Activated B cell treated with CpG ODN at 0.5 μM for 24 hours (primary cell): ENCODE data around the gene THSD4. TPM values are rescaled to one million over a fixed set of nuclear protein-coding genes. Genes with fewer than 3 reads are reported as not detected.

Experiments
- ATAC-seq: fragments of 200-7000 bp; cut with Tn5 transposase; one replicate; pipeline ENCODE4 v1.10.0; 2021; ENCODE audit warnings: low read depth, mild to moderate bottlenecking, moderate library complexity
- CTCF ChIA-PET: fragments of 350-600 bp; sonication (Branson Sonifier 250); formaldehyde crosslinking; loops from one replicate; lab custom pipeline; 2021; ENCODE audit warnings: antibody characterized with exemption; lab: Charles Lee
- POLR2A ChIA-PET: fragments of 350-600 bp; sonication (Branson Sonifier 250); formaldehyde crosslinking; loops from one replicate; lab custom pipeline; 2021; ENCODE audit warnings: antibody characterized with exemption; lab: Charles Lee
- DNase-seq: peaks from one replicate; pipeline ENCODE4 v3.0.0; 2022
- H3K27ac Mint-ChIP-seq: one replicate; pipeline ENCODE4 v1.8.0; 2020; ENCODE audit warnings: mixed read lengths
- H3K27me3 Mint-ChIP-seq: one replicate; pipeline ENCODE4 v1.8.0; 2021; ENCODE audit warnings: mixed read lengths
- H3K36me3 Mint-ChIP-seq: one replicate; pipeline ENCODE4 v1.8.0; 2021; ENCODE audit warnings: low read depth, mixed read lengths
- H3K4me1 Mint-ChIP-seq: one replicate; pipeline ENCODE4 v1.8.0; 2021; ENCODE audit warnings: mixed read lengths
- H3K4me3 Mint-ChIP-seq: one replicate; pipeline ENCODE4 v1.8.0; 2020; ENCODE audit warnings: mild to moderate bottlenecking, mixed read lengths
- H3K9me3 Mint-ChIP-seq: one replicate; pipeline ENCODE4 v1.8.0; 2020; ENCODE audit warnings: mixed read lengths
- CTCF ChIP-seq: fragments of 200-600 bp; IDR thresholded peaks from one replicate; pipeline ENCODE4 v1.8.0; 2022; ENCODE audit warnings: antibody characterized with exemption, mild to moderate bottlenecking
- intact Hi-C: fragments of 100-400 bp; cut with micrococcal nuclease; formaldehyde crosslinking; loops from one replicate; pipeline ENCODE4 v1.15.1; 2024
- total RNA-seq: library from RNA; stranded (reverse); gene quantifications from 2 replicates; pipeline ENCODE4 v1.2.3, GENCODE V29; 2022

Gene THSD4
- total RNA-seq, 1 donor from 2014 or later: not detected

GRCh38 chr15:71325481-71325880 is 210.2 kb downstream of the THSD4 start:
- ATAC-seq: no peak
- ChIA-PET CTCF (no interaction called here), POLR2A (no interaction called here)
- Mint-ChIP-seq H3K9me3 (no peaks in the 10 kb centered on the region), H3K36me3 (no peaks in the 10 kb centered on the region), H3K4me1 (no peaks in the 10 kb centered on the region), H3K27me3 (no peaks in the 10 kb centered on the region), H3K4me3 (no peak overlapping the region), H3K27ac (no peak overlapping the region)
- DNase-seq: no peak
- intact Hi-C loops: no loop called here
- no peak for TF ChIP-seq CTCF

GRCh38 chr15:71328453-71328852 is 213.2 kb downstream of the THSD4 start:
- DNase-seq (no peak), ATAC-seq (no peak)
- ChIA-PET POLR2A (no interaction called here), CTCF (no interaction called here)
- no peak overlapping the region for H3K4me3 Mint-ChIP-seq
- no peak for TF ChIP-seq CTCF
- no peaks in the 10 kb centered on the region for H3K9me3 Mint-ChIP-seq
- intact Hi-C loops: no loop called here
- no peaks in the 10 kb centered on the region for H3K36me3 Mint-ChIP-seq
- H3K27ac Mint-ChIP-seq: no peak overlapping the region
- no peaks in the 10 kb centered on the region for H3K27me3 Mint-ChIP-seq
- no peaks in the 10 kb centered on the region for H3K4me1 Mint-ChIP-seq

- Mint-ChIP-seq H3K4me3 (no peak overlapping the region), H3K36me3 (no peaks in the 10 kb centered on the region), H3K4me1 (no peaks in the 10 kb centered on the region), H3K27me3 (no peaks in the 10 kb centered on the region), H3K27ac (no peak overlapping the region), H3K9me3 (no peaks in the 10 kb centered on the region)
- ATAC-seq (no peak), DNase-seq (no peak)
- CTCF ChIA-PET: no interaction called here
- TF ChIP-seq CTCF: no peak
- intact Hi-C loops: no loop called here
- POLR2A ChIA-PET: no interaction called here
Observed at GRCh38 chr15:71329041-71329440, 213.8 kb downstream of the THSD4 start.

DNA sequence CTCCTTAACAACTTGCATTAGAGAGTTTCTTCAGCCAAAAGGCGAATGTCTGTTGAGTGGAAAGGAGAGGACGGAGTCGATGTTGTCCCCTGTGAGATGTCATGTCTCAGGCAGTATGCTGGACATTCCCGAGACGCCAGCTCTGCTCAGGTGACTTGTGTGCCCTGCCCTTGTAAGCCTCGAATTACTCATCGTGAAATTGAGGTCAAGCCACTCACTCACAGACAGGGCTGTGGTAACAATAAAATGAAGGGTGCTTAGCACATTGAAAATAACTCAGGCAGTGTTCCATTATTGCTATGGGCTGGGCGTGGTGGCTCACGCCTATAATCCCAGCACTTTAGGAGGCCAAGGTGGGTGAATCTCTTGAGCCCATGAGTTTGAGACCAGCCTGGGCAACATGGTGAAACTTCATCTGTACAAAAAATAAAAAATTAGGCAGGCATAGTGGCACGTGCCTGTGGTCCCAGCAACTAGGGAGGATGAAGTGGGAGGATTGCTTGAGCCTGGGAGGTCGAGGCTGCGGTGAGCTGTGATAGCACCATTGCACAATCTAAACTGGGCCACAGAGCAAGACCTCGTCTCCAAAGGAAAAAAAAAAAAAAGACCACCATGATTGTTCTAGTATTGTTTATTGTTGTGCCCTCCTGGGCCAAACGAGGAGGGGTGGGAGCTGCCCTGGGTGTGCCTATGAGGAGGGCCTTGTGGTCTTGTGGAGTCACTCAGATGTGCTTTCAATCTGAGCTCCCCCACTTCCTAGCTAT is 214.4 kb downstream of the THSD4 start:
- CTCF ChIA-PET: no interaction called here
- POLR2A ChIA-PET: no interaction called here
- no peak overlapping the region for H3K4me3 Mint-ChIP-seq
- H3K27ac Mint-ChIP-seq: no peak overlapping the region
- no peaks in the 10 kb centered on the region for H3K27me3 Mint-ChIP-seq
- H3K9me3 Mint-ChIP-seq: no peaks in the 10 kb centered on the region
- ATAC-seq (no peak), DNase-seq (no peak)
- H3K4me1 Mint-ChIP-seq: no peaks in the 10 kb centered on the region
- H3K36me3 Mint-ChIP-seq: no peaks in the 10 kb centered on the region
- TF ChIP-seq CTCF: no peak
- intact Hi-C loops: no loop called here

DNA sequence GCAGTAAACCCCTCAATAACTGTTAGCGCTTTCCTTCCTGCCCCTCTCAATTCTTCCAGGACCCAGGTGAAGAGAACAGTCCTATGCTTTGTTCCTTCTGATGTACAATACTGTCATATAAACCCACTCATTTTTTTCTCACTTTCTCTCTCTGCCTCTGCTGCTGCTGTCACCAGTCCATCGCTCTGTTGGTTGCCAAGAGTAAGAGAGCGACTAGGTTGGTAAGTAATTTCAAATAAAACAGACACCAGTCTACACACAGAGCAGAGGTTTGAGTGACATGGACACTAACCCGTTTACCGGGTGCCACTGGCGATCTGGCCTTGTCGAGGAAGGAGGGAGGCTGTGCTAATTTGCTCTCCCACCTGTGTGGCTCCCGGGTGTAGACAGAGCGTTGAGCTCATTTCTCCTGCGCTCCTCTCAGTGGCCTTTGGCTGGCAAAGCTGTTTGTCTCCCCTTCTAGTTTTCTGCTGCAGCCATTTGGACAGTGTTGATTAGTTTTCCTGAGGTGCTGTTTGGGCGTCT is 215.4 kb downstream of the THSD4 start:
- CTCF ChIA-PET: no interaction called here
- intact Hi-C loops: no loop called here
- Mint-ChIP-seq H3K27me3 (no peaks in the 10 kb centered on the region), H3K4me1 (no peaks in the 10 kb centered on the region), H3K4me3 (no peak overlapping the region), H3K27ac (no peak overlapping the region), H3K36me3 (no peaks in the 10 kb centered on the region), H3K9me3 (no peaks in the 10 kb centered on the region)
- no peak for ATAC-seq
- DNase-seq: no peak
- no peak for TF ChIP-seq CTCF
- POLR2A ChIA-PET: no interaction called here
